Kidney (tissue), 14 donors: ENCODE results near the gene DYNC1H1. TPM values are rescaled to one million over a fixed set of nuclear protein-coding genes. Genes with fewer than 3 reads are reported as not detected.
A peak's percentile ranks its signal among the peaks of the same experiment; 100 is the strongest.
"Not testable (repeated sequence)": the region's sequence is repeated elsewhere in the genome, so short reads cannot be mapped to it uniquely, and the experiment has no call there.

Experiments used
- DNase-seq, 5 donors: peaks; one replicate each; pipeline ENCODE4 v3.0.0-alpha.2; 2013 to 2020
- FAIRE-seq: peaks from 2 replicates; lab custom pipeline; 2012; peaks lifted over from hg19 to GRCh38; lab: Jason Lieb, UNC
- H3K27ac ChIP-seq, 2 donors: one replicate each; pipeline ENCODE4 v1.7.0; 2013; ENCODE audit warnings: low read depth in 2 of 2, low read length in 2 of 2, inconsistent platforms in 1 of 2
- H3K27me3 ChIP-seq: one replicate; pipeline ENCODE4 v1.7.1; 2013; ENCODE audit warnings: low read length, inconsistent platforms; ENCODE audit not compliant: control insufficient read depth, insufficient read depth
- H3K36me3 ChIP-seq, 3 donors: one replicate each; pipeline versions ENCODE4 v1.7.0 to v1.7.1; 2013; ENCODE audit warnings: low read length in 3 of 3, control low read depth in 1 of 3, inconsistent platforms in 1 of 3; ENCODE audit not compliant: insufficient read depth in 3 of 3, control insufficient read depth in 2 of 3
- H3K4me1 ChIP-seq, 3 donors: one replicate each; pipeline versions ENCODE4 v1.7.0 to v1.7.1; 2013; ENCODE audit warnings: low read length in 3 of 3, inconsistent platforms in 1 of 3, low read depth in 1 of 3; ENCODE audit not compliant: control insufficient read depth in 2 of 3, insufficient read depth in 2 of 3
- H3K4me3 ChIP-seq, 3 donors: one replicate each; pipeline versions ENCODE4 v1.7.0 to v1.8.1; 2013; ENCODE audit warnings: low read length in 3 of 3, control low read depth in 1 of 3, inconsistent platforms in 1 of 3
- H3K9ac ChIP-seq, 3 donors: one replicate each; pipeline versions ENCODE4 v1.7.0 to v1.7.1; 2013; ENCODE audit warnings: low read length in 3 of 3, control low read depth in 1 of 3, inconsistent platforms in 1 of 3
- H3K9me3 ChIP-seq, 3 donors: one replicate each; pipeline versions ENCODE4 v1.7.0 to v1.7.1; 2013; ENCODE audit warnings: low read length in 3 of 3, control low read depth in 1 of 3, inconsistent platforms in 1 of 3; ENCODE audit not compliant: control insufficient read depth in 2 of 3, insufficient read depth in 1 of 3
- CTCF ChIP-seq: IDR thresholded peaks from 3 replicates; pipeline ENCODE4 v1.5.1; 2012; ENCODE audit warnings: mild to moderate bottlenecking, moderate library complexity, borderline replicate concordance; ENCODE audit not compliant: insufficient read depth; ENCODE audit errors: extremely low read depth
- intact Hi-C: fragments of 100-400 bp; cut with DNase I; formaldehyde crosslinking; loops from one replicate; pipeline ENCODE4 v1.11.1; 2022
- polyA plus RNA-seq: library from polyadenylated mRNA; stranded (reverse); fragments of 350-450 nt; fragmentation: Illumina TruSeq; extraction: RNeasy Lipid Tissue Mini Kit (QIAGEN cat#74804); gene quantifications from one replicate; pipeline ENCODE4 v1.2.3, GENCODE V29; 2014; ENCODE audit warnings: low read depth, low replicate concordance; ENCODE audit not compliant: insufficient read depth
- total RNA-seq: library from RNA; stranded (reverse); fragmentation: NEBNext Ultra II Directional; extraction: Animal tissue kit (Norgen Biotek cat#: 25700); gene quantifications from one replicate; pipeline ENCODE4 v1.2.1, GENCODE V29; 2021
- donor health status: control.
- donor health status: control.
- donor health status: control.
- donor health status: control.
- donor health status: control.
- donor health status: DM: yes; HTN: yes; CAD: no.
- donor health status: Normal renal cell carcinoma (clear cell type).

DYNC1H1 gene
- total and polyA plus RNA-seq, 2 donors from 2014 or later: 132 to 390 TPM

DNA sequence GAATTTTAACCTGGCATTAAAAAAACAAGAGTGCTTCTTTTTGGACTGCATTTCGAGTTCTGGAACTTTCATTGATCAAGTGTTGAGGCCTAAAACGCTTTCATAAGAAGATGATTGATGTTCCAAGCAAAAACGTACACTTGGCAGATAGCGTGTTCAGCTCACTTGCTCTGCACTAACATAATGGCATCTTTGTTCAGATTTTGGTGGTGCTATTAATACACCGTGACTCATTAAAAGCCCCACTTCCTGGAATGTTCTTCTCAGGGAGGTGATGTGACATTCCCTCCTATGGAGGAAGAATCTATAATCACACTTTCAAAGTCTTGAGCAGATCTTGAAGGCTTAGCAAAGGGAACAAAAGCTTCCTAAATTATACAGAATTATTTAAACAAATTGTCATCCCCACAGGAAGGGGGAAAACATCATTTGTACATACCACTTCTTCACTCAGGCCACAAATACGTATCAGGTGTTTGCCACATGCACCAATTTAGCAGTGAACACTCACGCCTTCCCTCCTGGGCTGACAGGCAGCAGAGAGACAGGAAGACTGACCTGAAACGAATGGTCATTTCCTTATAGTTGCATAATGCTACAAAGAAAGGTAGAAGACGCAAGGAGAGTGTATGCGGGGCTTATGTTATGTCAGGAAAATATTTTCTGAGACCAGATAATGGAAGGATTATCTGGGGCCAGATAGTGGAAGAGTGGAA is 107.1 kb downstream of the DYNC1H1 start:
- no peaks in the 10 kb centered on the region for H3K36me3 ChIP-seq
- no peak overlapping the region for H3K27ac ChIP-seq
- H3K9ac ChIP-seq: no peak overlapping the region
- DNase-seq: no peak
- no peaks in the 10 kb centered on the region for H3K4me1 ChIP-seq
- H3K4me3 ChIP-seq: no peak overlapping the region
- no peaks in the 10 kb centered on the region for H3K9me3 ChIP-seq
- TF ChIP-seq CTCF: no peak
- no peaks in the 10 kb centered on the region for H3K27me3 ChIP-seq
- no peak for FAIRE-seq
- intact Hi-C loops: no loop called here

DNA sequence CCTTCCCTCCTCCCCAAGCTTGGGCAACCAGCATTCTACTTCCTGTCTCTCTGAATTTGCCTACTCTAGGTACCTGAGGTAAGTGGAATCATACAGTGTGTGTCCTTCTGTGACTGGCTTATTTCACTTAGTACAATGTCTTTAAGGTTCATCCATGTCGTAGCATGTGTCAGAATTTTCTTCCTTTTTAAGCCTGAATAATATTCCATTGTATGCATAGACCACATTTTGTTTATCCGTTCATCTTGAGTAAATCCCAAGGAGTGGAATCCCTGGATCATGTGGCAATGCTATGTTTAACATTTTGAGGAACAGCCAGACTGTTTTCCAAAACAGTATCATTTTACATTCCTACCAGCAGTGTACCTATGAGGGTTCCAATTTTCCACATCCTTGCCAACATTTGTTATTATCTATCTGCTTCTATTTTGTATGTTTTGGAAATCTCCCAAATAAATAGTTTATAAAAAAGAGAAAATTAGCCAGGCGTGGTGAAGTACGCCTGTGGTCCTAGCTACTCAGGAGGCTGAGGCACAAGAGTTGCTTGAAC is 110.1 kb downstream of the DYNC1H1 start:
- intact Hi-C loops: no loop called here
- Histone ChIP-seq H3K36me3 (peaks cover 1 to 4% (median 2%) of the 10 kb centered on the region in 3 donors), H3K4me3 (no peak overlapping the region), H3K9me3 (no peaks in the 10 kb centered on the region), H3K4me1 (no peaks in the 10 kb centered on the region), H3K27me3 (no peaks in the 10 kb centered on the region), H3K9ac (no peak overlapping the region), H3K27ac (no peak overlapping the region)
- DNase-seq (no peak), FAIRE-seq (no peak)
- no peak for TF ChIP-seq CTCF

- FAIRE-seq (no peak), DNase-seq (peak in 1 of 5 donors; percentile 7)
- Histone ChIP-seq H3K9me3 (no peaks in the 10 kb centered on the region), H3K27me3 (no peaks in the 10 kb centered on the region), H3K4me1 (no peaks in the 10 kb centered on the region), H3K4me3 (no peak overlapping the region), H3K36me3 (peaks cover 4 to 11% (median 7%) of the 10 kb centered on the region in 3 donors), H3K27ac (no peak overlapping the region), H3K9ac (no peak overlapping the region)
- intact Hi-C loops: no loop called here
- no peak for TF ChIP-seq CTCF
Observed at GRCh38 chr14:102075155-102075554, 110.8 kb downstream of the DYNC1H1 start.

- no peak for TF ChIP-seq CTCF
- peaks cover 16 to 32% (median 27%) of the 10 kb centered on the region in 3 donors for H3K36me3 ChIP-seq
- no peak for FAIRE-seq
Observed at GRCh38 chr14:102077382-102077709, 113.0 kb downstream of the DYNC1H1 start.

GRCh38 chr14:102078361-102078791 is 114.0 kb downstream of the DYNC1H1 start:
- DNase-seq, H3K9ac ChIP-seq, H3K9me3 ChIP-seq, H3K4me1 ChIP-seq, H3K27me3 ChIP-seq, FAIRE-seq, intact Hi-C loops, H3K27ac ChIP-seq, H3K4me3 ChIP-seq: not testable (repeated sequence)
- H3K36me3 ChIP-seq: peaks cover 23 to 42% (median 34%) of the 10 kb centered on the region in 3 donors

More at GRCh38 chr14:102077382-102077709, 113.0 kb downstream of the DYNC1H1 start:
- peak in 1 of 5 donors; percentile 25 for DNase-seq
- no peak overlapping the region for H3K9ac ChIP-seq
- intact Hi-C loops: no loop called here
- H3K4me3 ChIP-seq: no peak overlapping the region
- H3K27me3 ChIP-seq: no peaks in the 10 kb centered on the region
- H3K9me3 ChIP-seq: no peaks in the 10 kb centered on the region
- no peak overlapping the region for H3K27ac ChIP-seq
- no peaks in the 10 kb centered on the region for H3K4me1 ChIP-seq
